ENCODE results near the gene PCNP. TPM values are rescaled to one million over a fixed set of nuclear protein-coding genes. Genes with fewer than 3 reads are reported as not detected.
A peak's percentile ranks its signal among the peaks of the same experiment; 100 is the strongest.

PCNP gene
- total and polyA plus RNA-seq, 9 of the 15 experiments (the other 6 are each of a cell fraction or from before 2014, with no cell fraction given), result 54.3 to 170 (median 150) TPM

- TF ChIP-seq ZNF197 (CRISPR knock-in tag; IDR thresholded peaks at IDR 0.05; ENCODE audit: low read depth), result no peak
- no peak for TF ChIP-seq ZNF76 (CRISPR knock-in tag; IDR thresholded peaks at IDR 0.05; ENCODE audit: borderline replicate concordance)
- no peak for TF ChIP-seq SRSF1 (IDR thresholded peaks at IDR 0.05; ENCODE audit: low read depth, low read length)
- no peak for TF ChIP-seq ELK1 (CRISPR knock-in tag; IDR thresholded peaks at IDR 0.05)
- TF ChIP-seq ZNF184 (CRISPR knock-in tag; IDR thresholded peaks at IDR 0.05), result no peak
- TF ChIP-seq ZBTB7A (IDR thresholded peaks at IDR 0.05; ENCODE audit: borderline replicate concordance, control insufficient read depth, low read depth, low read length), result no peak
- TF ChIP-seq GTF2B (IDR thresholded peaks at IDR 0.05; ENCODE audit: extremely low read depth, insufficient read length), result no peak
- 0 out of 2 replicates have a peak, but pooled peaks have one; percentile 2 for TF ChIP-seq SMARCA5 (IDR thresholded peaks at IDR 0.05)
- no peak for TF ChIP-seq PHTF2 (CRISPR knock-in tag; IDR thresholded peaks at IDR 0.05)
- TF ChIP-seq SP2 (IDR thresholded peaks at IDR 0.05; ENCODE audit: extremely low read depth, low read depth, low read length, poor library complexity, severe bottlenecking), result peak; percentile 51
- no peak for TF ChIP-seq ZNF124 (CRISPR knock-in tag; IDR thresholded peaks at IDR 0.05)
- TF ChIP-seq RHOXF2B (CRISPR knock-in tag; conservative IDR thresholded peaks at IDR 0.05), result no peak
- no peak for TF ChIP-seq ARID4B (CRISPR knock-in tag; IDR thresholded peaks at IDR 0.05)
- TF ChIP-seq GTF2F1 (IDR thresholded peaks at IDR 0.05; ENCODE audit: low read depth, low read length), result peak; percentile 59; the same call in 1 of the 2 replicates
- no peak for TF ChIP-seq CBX5 (IDR thresholded peaks at IDR 0.05; ENCODE audit: borderline replicate concordance, low read depth)
- peak; percentile 64; the same call in 1 of the 2 replicates for TF ChIP-seq TAF7 (tag; IDR thresholded peaks at IDR 0.05)
- TF ChIP-seq PHF8 (IDR thresholded peaks at IDR 0.05; ENCODE audit: borderline replicate concordance, low read length), result peak; percentile 65; the same call in 1 of the 2 replicates
- no peak for TF ChIP-seq E2F5 (CRISPR knock-in tag; IDR thresholded peaks at IDR 0.05)
- TF ChIP-seq HES1 (IDR thresholded peaks at IDR 0.05; ENCODE audit: low read depth), result no peak
- no peak for TF ChIP-seq DLX4 (CRISPR knock-in tag; IDR thresholded peaks at IDR 0.05)
Observed at GRCh38 chr3:101561630-101562328, 12.2 kb upstream of the PCNP start, which contains the start of gene TRMT10C (continued).

Measured in K562 (cell line).